C4-2B (cell line): ENCODE results near the gene BLCAP.

Experiments used
- H3K27ac ChIP-seq: fragments of 450-650 bp; 2 replicates; pipeline ENCODE4 v1.5.1; 2017
- CTCF ChIP-seq: fragments of 450-650 bp; conservative IDR thresholded peaks from 2 replicates; pipeline ENCODE4 v1.5.1; 2017; ENCODE audit warnings: mild to moderate bottlenecking
- ZFX ChIP-seq: fragments of 450-650 bp; IDR thresholded peaks from 2 replicates; pipeline ENCODE4 v1.6.1; 2017

Gene BLCAP

GRCh38 chr20:37516811-37517750, 10.6 kb downstream of the BLCAP start:
- TF ChIP-seq ZFX (no peak), CTCF (no peak)
- H3K27ac ChIP-seq: no peak overlapping the region; the same call in 1 of the 2 replicates

GRCh38 chr20:37515876-37516275, 11.8 kb downstream of the BLCAP start:
- no peak for TF ChIP-seq CTCF
- TF ChIP-seq ZFX: no peak
- no peak overlapping the region for H3K27ac ChIP-seq

- TF ChIP-seq ZFX (no peak), CTCF (no peak)
- no peak overlapping the region for H3K27ac ChIP-seq
Measured at GRCh38 chr20:37513779-37514359, 13.8 kb downstream of the BLCAP start.

GRCh38 chr20:37511610-37512275, 15.9 kb downstream of the BLCAP start:
- no peak overlapping the region for H3K27ac ChIP-seq
- TF ChIP-seq CTCF (no peak), ZFX (no peak)

GRCh38 chr20:37510226-37510625, 17.4 kb downstream of the BLCAP start:
- TF ChIP-seq ZFX (no peak), CTCF (no peak)
- H3K27ac ChIP-seq: no peak overlapping the region

GRCh38 chr20:37506152-37506725, 21.4 kb downstream of the BLCAP start:
- no peak overlapping the region for H3K27ac ChIP-seq

More at GRCh38 chr20:37506152-37506725, 21.4 kb downstream of the BLCAP start:
- TF ChIP-seq CTCF (no peak), ZFX (no peak)
